HG03378 (cell line): Measurements from ENCODE around the gene DDX23.
A peak's percentile ranks its signal among the peaks of the same experiment; 100 is the strongest.
"Not testable (repeated sequence)": the region's sequence is repeated elsewhere in the genome, so short reads cannot be mapped to it uniquely, and the experiment has no call there.

ENCODE experiments used
- ATAC-seq: cut with Tn5 transposase; IDR thresholded peaks from one replicate; pipeline ENCODE4 v1.9.1; 2021; ENCODE audit warnings: mild to moderate bottlenecking, moderate library complexity; ENCODE audit not compliant: unreplicated experiment

Gene DDX23

GRCh38 chr12:48851883-48852733 is at the start of gene DDX23:
Gene DDX23, minus strand, starts transcription at chr12:48852163. Its CDS starts 6,381 bp downstream, at chr12:48845782.
- peak; percentile 88 for ATAC-seq

- no peak for ATAC-seq
Measured at GRCh38 chr12:48901278-48901677, 49.3 kb upstream of the DDX23 start.

DNA sequence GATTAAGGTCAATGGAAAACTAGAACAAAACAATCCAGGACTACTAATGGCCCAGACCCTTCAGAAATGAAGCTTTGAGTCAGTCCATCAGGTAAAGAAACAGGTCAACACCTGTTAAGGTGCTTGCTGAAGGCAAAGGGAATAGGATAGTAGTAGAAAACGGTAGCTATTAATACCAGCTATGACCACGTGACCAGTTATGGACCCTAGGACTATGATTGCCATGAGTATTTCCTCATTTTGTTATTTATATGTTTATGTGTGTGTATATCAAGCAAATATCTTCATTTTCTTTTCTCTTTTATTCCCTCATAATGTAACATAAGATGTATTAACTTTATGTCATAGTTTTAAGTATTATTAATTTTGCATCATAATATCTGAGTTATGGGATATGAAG is 47.7 kb upstream of the DDX23 start:
- ATAC-seq, result no peak

DNA sequence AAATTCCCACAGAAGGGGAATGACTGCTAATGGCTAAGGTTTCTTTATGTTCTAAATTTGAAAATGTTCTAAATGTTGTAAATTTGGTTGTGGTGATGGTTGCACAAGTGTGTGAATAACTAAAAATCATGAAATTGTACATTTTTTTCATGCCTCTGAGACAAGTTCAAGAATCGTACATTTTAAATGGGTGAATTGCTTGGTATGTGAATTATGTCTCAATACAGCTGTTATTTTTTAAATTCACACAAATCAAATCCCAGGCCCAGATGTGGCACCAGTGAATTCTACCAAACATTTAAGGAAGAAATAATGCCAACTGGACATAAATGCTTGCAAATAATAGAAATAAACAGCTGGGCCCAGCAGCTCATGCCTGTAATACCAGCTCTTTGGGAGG is 42.3 kb upstream of the DDX23 start:
- no peak for ATAC-seq

DNA sequence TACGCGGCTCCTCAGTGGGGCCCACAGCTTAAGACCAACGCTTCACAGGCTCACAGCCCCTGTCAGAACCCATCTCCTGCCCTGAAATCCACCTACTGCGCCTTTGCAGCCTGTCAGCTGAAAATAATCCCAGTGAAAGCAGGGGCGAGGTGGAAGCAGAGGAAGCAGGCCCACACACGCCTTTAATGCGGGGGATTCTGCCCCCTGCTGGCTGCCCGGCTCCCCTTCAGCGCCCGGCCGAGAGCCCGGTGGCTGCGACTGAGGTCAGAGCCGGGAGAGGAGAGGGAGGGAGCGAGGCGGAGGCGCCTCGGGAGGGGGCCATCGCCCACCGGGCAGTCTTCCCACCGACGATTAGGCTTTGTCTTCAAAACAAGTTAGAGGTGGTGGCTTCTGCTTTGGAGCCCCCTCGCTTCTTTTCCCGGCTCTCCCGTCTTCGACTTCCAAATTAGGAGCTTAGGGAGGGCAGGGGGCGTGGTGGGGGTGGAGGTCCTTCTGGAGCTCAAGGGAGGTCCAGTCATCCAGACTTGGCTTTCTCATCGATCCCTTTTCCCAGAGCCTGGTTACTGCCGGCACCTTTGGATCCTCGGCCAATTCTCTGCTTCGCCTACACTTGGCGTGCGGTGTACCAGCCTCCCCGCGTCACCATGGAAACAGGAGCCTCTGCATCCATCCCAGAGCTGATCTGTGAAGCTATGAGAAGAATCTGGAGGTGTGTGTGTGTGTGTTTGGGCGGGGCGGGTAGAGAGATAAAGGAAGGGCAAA is 38.9 kb upstream of the DDX23 start:
- ATAC-seq, result no peak

GRCh38 chr12:48889679-48890078 is 37.7 kb upstream of the DDX23 start:
- no peak for ATAC-seq

DNA sequence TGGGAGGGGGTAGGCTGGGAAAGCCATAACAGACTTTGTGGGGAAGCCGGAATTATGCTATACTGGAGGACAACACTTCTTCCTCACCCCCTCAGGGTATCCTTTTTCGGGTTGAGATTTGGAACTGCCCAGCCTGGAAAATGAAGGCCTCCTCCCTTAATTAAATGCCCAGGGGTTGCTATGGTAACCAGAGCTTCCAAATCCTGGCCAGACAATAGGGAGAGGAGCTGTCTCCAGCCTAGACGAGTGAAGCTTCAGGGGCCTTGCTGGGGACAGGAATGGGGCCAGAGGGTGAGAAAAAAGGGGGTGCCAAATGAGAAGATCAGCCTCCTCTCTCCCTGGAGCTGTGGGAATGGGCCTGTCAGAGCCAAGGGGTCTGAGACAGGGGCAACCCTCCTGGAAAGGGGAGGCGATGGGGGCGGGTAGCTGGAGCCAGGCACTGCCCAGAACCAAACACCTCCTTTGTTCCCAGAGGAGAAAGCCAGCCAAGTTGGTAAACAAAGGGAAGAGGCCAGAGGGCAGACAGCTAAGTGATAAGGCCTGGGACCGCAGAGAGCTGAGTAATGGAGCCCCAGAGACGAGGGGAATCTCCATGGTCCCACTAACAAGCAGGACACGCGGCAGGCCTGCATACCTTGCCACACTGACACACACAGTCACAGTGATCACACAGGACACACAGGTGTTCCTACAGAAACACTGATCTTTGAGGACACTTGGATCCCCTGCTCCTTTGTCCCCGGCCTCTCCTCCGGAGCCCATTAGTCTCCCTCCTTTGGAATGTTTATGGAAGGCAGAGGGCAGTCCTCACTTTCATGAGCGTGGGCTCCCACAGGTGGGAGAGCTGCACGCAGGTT is 31.6 kb upstream of the DDX23 start:
- ATAC-seq, result no peak

- ATAC-seq, result no peak
Measured at GRCh38 chr12:48882972-48883304, 31.0 kb upstream of the DDX23 start.

GRCh38 chr12:48882315-48882687 is 30.3 kb upstream of the DDX23 start:
- ATAC-seq, result no peak

GRCh38 chr12:48881686-48882314 is 29.8 kb upstream of the DDX23 start:
- ATAC-seq, result no peak

DNA sequence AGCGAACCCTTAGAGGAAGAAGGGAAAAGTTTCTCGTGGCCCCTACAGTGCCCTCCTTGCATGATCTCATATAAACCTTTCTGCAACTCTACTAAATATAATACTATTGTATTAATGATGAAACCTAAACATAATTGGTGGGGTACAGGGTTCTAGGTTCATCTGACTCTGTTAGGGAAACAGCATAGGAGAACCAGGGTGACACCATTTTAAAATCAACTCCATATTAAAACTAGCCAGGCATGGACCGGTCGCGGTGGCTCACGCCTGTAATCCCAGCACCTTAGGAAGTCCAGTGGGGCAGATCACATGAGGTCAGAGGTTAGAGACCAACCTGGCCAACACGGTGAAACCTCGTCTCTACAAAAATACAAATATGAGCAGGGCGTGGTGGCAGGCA is 28.7 kb upstream of the DDX23 start:
- no peak for ATAC-seq

DNA sequence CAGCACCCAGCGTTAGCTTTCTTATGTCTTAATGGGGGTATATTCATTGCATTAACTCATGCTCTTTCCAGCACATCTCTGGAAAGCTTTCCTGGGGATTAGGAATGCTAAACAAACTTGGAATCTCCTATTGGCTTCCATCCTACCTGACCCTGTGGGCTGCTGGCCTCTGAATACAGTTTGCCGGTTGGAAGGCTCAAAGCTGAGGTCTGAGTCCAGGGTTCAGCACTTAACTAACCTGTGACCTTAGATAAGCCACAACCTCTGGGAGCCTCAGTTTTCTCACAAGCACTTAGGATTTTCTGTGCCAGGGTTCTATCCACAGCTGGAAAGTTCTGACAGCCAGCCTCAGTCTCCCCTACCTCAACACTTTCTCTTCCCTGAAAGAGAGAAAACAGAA is 26.6 kb upstream of the DDX23 start:
- no peak for ATAC-seq

GRCh38 chr12:48875944-48876515 is 24.1 kb upstream of the DDX23 start:
- ATAC-seq, result no peak

GRCh38 chr12:48873534-48873933 is 21.6 kb upstream of the DDX23 start:
- not testable (repeated sequence) for ATAC-seq

GRCh38 chr12:48873096-48873495 is 21.1 kb upstream of the DDX23 start:
- no peak for ATAC-seq

GRCh38 chr12:48869191-48869590 is 17.2 kb upstream of the DDX23 start:
- no peak for ATAC-seq

DNA sequence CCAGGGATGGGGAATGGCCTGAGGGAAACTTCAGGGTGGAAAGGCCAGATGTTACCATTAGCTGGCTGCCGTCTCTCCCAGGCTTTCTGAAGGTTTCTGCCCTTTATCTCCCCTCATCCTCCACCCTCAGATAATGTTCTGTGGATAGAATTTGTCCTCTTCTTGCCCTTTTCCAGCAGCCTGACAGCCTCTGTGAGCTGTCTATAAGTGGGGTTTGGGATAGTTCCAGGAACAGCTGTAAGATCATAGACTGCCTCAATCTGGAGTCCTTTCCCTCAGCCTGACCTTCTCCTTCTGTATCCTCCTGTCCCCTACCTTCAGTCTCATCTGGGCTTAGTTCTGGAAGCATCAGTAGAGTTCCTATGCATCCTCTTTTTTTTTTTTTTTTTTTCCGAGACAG is 16.5 kb upstream of the DDX23 start:
- no peak for ATAC-seq

- no peak for ATAC-seq
Measured at GRCh38 chr12:48866052-48866711, 14.2 kb upstream of the DDX23 start.

- ATAC-seq, result peak; percentile 84
Measured at GRCh38 chr12:48865281-48866051, 13.5 kb upstream of the DDX23 start, which contains the start of gene RND1. Gene RND1, minus strand, starts transcription at chr12:48865870. Its CDS starts 103 bp downstream, at chr12:48865767.
